T-helper 1 cell (primary cell): ENCODE results near the gene CFAP91.

ENCODE experiments used
- DNase-seq, 5 donors: peaks; one replicate each; pipeline ENCODE4 v3.0.0-alpha.2; 2012 to 2020
- total RNA-seq, 4 donors: gene quantifications; one replicate each; lab custom pipeline; 2026; lab: John Stamatoyannopoulos, UW

CFAP91 gene
- total RNA-seq: 0.23 to 1.3 (median 0.27) reads per million in 4 donors

- DNase-seq: peak; percentile 73 to 81 (median 78)
Measured at GRCh38 chr3:119702530-119703527, at the start of gene CFAP91. CFAP91 (plus strand) TSS chr3:119703022; CDS start chr3:119703099, 77 bp downstream.

- no peak for DNase-seq
Measured at GRCh38 chr3:119653876-119654275, 48.9 kb upstream of the CFAP91 start.

GRCh38 chr3:119657887-119658702 lies 44.7 kb upstream of the CFAP91 start:
- DNase-seq: no peak

- no peak for DNase-seq
Measured at GRCh38 chr3:119658994-119659393, 43.8 kb upstream of the CFAP91 start.

DNA sequence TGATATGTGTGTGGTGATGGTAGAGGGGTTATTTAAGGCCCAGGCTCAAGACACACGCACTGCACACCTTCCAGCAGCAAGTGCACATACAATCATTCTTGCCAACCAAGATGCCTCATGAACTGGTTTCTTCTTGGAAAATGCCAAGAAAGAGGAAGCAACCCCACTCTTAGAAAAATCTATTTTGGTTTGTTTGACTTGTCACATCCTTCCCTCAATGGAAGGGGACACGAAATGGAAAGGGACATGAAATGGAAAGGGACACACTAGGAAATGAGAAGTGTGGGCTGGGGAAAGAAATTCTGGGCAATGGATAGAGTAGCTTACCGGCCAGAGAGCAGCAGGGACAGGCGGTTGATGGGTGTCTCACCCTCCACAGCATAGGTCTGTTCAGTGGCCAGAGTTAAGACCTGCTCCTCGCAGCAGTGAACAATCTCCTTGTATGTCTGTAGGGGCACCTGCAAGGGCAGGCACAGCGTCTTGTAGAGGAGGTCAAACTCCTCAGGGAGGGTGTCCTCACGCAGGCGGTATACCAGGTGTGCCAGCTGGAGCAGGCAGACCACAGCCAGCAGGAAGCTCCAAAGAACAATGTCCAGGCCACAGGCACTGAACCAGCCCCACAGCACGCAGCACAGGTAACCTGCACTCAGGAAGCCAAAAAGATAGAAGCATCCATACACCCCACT lies 43.1 kb upstream of the CFAP91 start:
- DNase-seq: no peak

DNA sequence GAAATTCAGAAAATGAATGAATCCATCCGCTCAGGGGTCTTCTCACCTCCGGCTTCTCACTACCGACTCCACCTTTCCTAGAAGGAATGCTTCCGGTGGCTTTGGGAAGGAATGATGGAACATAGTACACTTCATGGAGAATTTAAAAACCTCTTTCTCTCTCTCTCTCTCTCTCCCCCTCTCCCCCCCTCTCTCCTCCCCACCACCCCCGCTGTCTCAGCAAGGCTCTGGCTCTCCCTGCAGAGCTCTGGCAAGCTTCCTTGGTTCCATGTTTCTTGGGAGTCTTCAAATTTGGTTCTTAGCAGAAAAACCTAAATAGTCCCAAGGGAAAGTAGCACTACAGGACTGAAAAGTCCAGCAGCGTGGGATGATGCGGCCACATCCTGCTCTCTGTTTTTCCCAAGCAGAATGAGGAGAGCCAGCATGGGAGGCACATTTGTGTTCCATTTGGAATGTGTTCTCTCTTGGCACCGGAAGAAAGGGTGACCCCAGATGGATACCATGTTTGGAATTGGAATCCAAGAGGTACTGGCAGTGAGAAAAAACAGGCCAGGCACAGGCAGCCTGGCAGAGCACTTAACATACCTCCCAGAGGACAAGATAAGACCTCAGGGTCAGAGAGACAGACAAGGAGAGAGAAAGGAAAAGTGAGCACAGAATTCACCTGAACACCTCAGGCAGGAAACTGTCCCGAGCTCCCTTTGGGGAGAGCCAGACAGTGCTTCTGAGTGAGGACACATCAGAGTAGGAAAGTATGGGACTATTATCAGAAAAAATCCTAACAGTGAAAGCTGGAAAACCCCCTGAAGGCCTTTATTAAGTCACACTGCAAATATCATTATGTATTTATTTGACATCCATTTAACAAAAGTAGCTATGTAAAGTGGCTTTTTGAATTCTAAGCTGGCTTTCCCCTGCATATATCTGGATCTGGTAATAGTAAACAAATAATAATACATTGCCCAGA lies 42.1 kb upstream of the CFAP91 start, which contains the start of gene POPDC2:
Gene POPDC2, minus strand, starts transcription at position 116 of the 967 bp plus-strand sequence. CDS start 166 bp downstream, outside the sequence.
- no peak for DNase-seq

GRCh38 chr3:119662604-119663373 lies 40.0 kb upstream of the CFAP91 start:
- no peak for DNase-seq

DNA sequence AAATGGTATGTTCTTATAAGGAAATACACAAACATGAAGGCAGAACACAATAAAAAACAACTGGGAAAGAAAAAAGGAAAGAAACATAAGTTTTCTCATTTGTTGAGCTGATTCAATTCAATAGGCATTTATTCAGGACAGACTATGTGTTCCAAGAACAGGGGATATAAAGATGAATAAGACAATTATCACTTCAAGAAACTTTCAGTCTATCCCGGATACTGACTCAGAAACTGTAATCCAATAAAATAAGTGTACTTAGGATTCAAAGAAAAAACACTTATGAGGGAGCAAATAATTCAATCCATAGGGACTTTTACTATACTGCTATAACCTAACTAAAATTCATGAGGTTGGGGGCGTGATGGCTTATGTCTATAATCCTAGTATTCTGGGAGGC lies 38.9 kb upstream of the CFAP91 start:
- no peak for DNase-seq

DNA sequence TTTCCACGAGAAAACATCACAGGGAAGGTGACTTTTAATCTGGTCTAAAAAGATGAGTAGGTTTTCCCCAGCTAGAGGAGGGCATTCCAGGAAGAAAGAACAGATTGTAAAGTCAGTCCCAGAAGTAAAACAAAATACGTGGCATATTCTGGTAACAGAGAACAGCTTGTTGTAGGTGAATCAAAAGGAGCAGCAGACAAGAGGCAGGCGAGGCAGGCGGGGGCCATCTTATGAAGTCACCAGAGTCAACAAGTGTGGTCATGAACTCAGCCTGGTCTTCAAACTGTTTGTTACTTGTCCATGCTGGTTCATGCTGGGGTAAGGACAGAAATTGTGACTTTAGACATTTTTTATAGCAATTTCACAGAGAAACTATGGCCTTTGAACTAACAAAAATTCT lies 38.5 kb upstream of the CFAP91 start:
- DNase-seq: no peak

GRCh38 chr3:119664850-119665379 lies 37.9 kb upstream of the CFAP91 start:
- no peak for DNase-seq

- DNase-seq: no peak
Measured at GRCh38 chr3:119665954-119666559, 36.8 kb upstream of the CFAP91 start.

DNA sequence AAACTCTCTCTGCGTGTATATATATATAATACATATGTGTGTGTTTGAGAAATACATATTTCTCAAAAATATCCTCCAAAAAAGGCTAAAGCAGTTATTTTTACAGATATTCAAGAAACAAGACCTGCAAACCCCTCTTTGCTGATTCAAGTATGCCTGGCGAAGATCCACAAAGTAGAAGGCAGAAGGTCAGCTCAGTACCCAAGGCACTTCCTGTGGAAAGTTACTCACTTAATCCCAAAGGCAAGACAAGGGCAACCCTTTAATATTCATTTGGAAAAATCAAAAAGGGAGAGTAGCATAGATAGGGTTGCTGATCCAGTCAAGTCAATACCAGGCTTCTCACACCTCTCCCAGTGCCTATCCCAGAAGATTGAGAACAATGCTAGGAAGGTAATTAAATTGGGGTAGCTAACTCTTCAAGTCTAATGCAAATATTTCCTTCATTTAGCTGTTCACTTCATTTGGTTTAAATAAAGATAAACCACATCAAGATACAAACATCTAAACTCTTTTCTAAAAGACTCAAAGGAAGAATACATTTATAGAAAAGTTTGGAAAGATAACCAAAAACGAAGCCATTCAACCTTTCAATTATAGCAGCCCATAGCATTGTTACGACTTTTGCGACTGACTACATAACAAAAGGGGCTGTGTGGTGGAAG lies 32.8 kb upstream of the CFAP91 start:
- DNase-seq: no peak

DNA sequence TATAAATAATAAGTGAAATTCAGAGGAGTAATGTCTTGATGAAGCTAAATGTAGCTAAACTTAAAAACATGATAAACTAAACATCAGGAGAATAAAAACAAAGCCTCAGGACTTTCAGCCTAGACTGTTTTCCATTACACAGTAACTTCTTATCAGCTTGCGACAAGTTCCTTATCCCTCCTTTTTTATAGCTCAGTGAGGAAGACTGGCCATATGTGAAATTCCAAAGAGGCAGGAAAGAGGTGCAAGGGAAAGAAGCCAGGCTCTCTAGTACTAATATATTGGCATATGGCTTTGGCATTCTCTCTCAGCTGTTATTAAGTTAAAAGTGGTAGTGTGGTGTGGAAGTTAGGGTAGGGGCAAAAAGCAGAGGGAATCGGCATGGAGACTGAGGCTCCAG lies 30.0 kb upstream of the CFAP91 start:
- no peak for DNase-seq

DNA sequence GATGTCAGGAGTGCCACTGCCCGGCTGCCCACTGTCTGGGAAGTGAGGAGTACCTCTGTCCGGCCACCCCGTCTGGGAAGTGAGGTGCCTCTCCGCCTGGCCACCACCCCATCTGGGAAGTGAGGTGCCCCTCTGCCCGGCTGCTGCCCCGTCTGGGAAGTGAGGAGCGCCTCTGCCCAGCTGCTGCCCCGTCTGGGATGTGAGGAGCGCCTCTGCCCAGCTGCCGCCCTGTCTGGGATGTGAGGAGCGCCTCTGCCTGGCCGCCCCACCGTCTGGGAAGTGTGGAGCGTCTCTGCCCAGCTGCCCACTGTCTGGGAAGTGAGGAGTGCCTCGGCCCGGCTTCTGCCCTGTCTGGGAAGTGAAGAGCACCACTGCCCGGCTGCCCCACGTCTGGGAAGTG lies 28.9 kb upstream of the CFAP91 start:
- peak in 1 of 5 donors; percentile 2 for DNase-seq

GRCh38 chr3:119675188-119675874 lies 27.5 kb upstream of the CFAP91 start:
- DNase-seq: no peak

DNA sequence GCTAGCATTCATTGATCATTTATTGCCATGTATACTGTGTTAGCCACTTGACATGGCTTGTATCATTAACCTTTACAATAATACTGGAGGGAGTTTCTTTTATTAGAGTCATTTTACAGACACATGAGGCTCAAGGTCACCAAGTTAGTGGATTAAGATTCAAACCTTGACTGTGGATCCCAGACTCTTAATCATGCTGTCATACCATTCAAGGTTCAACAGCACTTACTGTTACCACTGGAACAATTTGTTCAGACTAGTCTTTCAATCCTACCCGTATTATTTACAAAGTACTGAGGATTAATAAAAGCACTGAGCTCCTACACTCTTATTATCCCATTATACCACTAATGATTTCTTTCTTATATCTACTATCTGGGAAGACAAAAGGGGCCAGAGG lies 26.8 kb upstream of the CFAP91 start:
- no peak for DNase-seq

DNA sequence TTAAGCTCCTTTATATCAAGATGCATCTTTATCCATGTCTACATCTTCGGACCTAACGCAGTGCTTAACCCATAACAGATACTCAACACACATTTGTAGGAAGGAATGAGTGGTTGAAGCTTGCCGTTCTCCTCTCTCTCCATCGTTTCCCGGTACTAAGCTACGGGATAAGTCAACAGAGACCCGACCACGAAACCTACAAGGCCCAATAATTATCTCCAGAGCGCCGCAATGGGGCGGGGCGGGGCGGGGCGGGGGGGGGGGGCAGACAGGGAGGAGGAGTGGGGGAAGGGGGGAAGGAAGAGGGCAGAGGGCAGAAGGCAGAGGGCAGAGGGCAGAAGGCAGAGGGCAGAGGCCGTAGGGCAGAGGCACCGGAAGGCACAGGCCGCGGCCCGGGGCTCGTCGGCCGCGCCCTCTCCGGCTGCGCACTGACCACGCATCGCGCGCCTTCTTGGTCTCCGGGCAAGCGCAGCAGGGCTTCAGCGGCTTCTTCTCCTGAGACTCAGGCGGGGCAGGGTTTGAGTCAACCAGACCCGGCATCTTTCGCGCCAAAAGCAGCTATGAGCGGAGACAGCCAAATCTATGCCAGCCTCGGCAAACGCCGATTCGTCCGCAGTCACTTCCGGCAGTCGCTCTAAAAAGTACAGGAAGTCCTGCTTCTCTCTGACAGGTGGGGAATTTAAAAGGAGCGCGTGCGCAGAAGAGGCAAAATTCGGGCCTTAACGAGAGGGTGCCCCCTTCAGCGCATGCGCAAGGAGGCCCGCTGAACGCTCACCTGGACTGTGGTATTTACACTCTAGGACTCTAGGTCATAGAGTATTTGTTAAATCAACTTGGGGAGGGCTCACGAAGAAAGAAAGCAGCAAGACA lies 25.8 kb upstream of the CFAP91 start, which contains the start of gene COX17:
Gene COX17, minus strand, starts transcription at position 636 of the 870 bp plus-strand sequence. Its CDS starts 96 bp downstream, at position 540.
- peak; percentile 93 to 98 (median 94) for DNase-seq

DNA sequence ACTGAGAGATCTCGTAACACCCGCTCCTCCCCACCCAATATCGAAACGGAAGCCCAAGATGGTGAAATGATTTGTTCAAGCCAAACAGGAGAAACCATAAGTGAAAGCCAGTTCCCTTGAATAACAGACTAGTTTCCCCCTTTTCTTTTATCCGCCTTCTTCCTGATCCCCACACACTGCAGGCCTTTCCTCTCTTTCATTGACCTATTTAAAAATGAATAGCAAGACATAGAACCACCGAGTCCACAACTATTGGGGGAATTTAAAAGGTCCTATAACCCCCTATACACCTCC lies 25.2 kb upstream of the CFAP91 start:
- no peak for DNase-seq
